GM23338 (cell line): Measurements from ENCODE around the gene CMTM5. TPM values are rescaled to one million over a fixed set of nuclear protein-coding genes. Genes with fewer than 3 reads are reported as not detected.

Experiments
- ATAC-seq: fragments of 200-7000 bp; cut with Tn5 transposase; 3 replicates; pipeline ENCODE4 v1.9.1; 2020
- DNase-seq: peaks from one replicate; pipeline ENCODE4 v3.0.0-alpha.2; 2015; ENCODE audit warnings: low spot score
- H2AFZ ChIP-seq: fragments of 200-600 bp; sonication (generic); 2 replicates; pipeline ENCODE4 v1.8.0; 2016; ENCODE audit warnings: antibody characterized with exemption, mild to moderate bottlenecking, moderate library complexity
- H3F3A ChIP-seq: fragments of 200-600 bp; sonication (generic); replicated peaks from 2 replicates; pipeline ENCODE4 v1.8.0; 2017; ENCODE audit warnings: antibody characterized with exemption, mixed run types, low read depth
- H3K27ac ChIP-seq: fragments of 200-600 bp; sonication (generic); 2 replicates; pipeline ENCODE4 v1.6.1; 2016; ENCODE audit warnings: low read depth
- H3K27me3 ChIP-seq: fragments of 200-600 bp; sonication (generic); 2 replicates; pipeline ENCODE4 v1.8.0; 2016; ENCODE audit warnings: mild to moderate bottlenecking, mixed run types, moderate library complexity; ENCODE audit not compliant: insufficient read depth
- H3K36me3 ChIP-seq: fragments of 200-600 bp; sonication (generic); 2 replicates; pipeline ENCODE4 v1.8.0; 2016; ENCODE audit warnings: mild to moderate bottlenecking; ENCODE audit not compliant: insufficient read depth
- H3K4me1 ChIP-seq: fragments of 200-600 bp; sonication (generic); 2 replicates; pipeline ENCODE4 v1.8.0; 2016; ENCODE audit warnings: mild to moderate bottlenecking, moderate library complexity; ENCODE audit not compliant: insufficient read depth
- H3K4me2 ChIP-seq: fragments of 200-600 bp; sonication (generic); 2 replicates; pipeline ENCODE4 v1.7.1; 2017; ENCODE audit warnings: mixed run types
- H3K4me3 ChIP-seq: fragments of 200-600 bp; sonication (generic); 2 replicates; pipeline ENCODE4 v1.6.1; 2016; ENCODE audit warnings: mixed run types
- H3K79me2 ChIP-seq: fragments of 200-600 bp; sonication (generic); replicated peaks from 2 replicates; pipeline ENCODE4 v1.8.0; 2017; ENCODE audit warnings: mild to moderate bottlenecking; ENCODE audit not compliant: insufficient read depth
- H3K9me2 ChIP-seq: fragments of 200-600 bp; sonication (generic); 2 replicates; pipeline ENCODE4 v1.8.0; 2017; ENCODE audit not compliant: insufficient read depth
- H4K20me1 ChIP-seq: fragments of 200-600 bp; sonication (generic); replicated peaks from 2 replicates; pipeline ENCODE4 v1.8.0; 2017; ENCODE audit warnings: mild to moderate bottlenecking; ENCODE audit not compliant: insufficient read depth
- H3K27ac Mint-ChIP-seq: 2 replicates; pipeline ENCODE4 v1.8.0; 2020; ENCODE audit warnings: inconsistent platforms, mild to moderate bottlenecking, moderate library complexity, mixed read lengths
- H3K27me3 Mint-ChIP-seq: 3 replicates; pipeline ENCODE4 v1.8.0; 2022; ENCODE audit warnings: low read depth, mild to moderate bottlenecking, moderate library complexity, mixed read lengths, inconsistent platforms; ENCODE audit not compliant: insufficient read depth, poor library complexity
- H3K36me3 Mint-ChIP-seq: 3 replicates; pipeline ENCODE4 v1.8.0; 2021; ENCODE audit warnings: low read depth, mild to moderate bottlenecking, inconsistent platforms, moderate library complexity, mixed read lengths
- H3K4me1 Mint-ChIP-seq: 3 replicates; pipeline ENCODE4 v1.8.0; 2020; ENCODE audit warnings: mild to moderate bottlenecking, inconsistent platforms, mixed read lengths
- H3K4me3 Mint-ChIP-seq: 3 replicates; pipeline ENCODE4 v1.8.0; 2021; ENCODE audit warnings: moderate library complexity, mild to moderate bottlenecking, inconsistent platforms, mixed read lengths
- H3K9me3 Mint-ChIP-seq: 3 replicates; pipeline ENCODE4 v1.8.0; 2020; ENCODE audit warnings: moderate library complexity, mild to moderate bottlenecking, inconsistent platforms, mixed read lengths
- CREB1 ChIP-seq: fragments of 250-450 bp; sonication (Bioruptor Pico); IDR thresholded peaks from 2 replicates; pipeline ENCODE4 v1.5.0; 2020; ENCODE audit warnings: low read depth, mild to moderate bottlenecking, moderate library complexity
- CTCF ChIP-seq, 2 experiments: fragments of 200-600 bp in 1 of 2; sonication (generic) in 1 of 2; conservative IDR thresholded peaks; 2 replicates each; pipeline versions ENCODE4 v1.5.1 to v1.6.1; 2016 to 2017; ENCODE audit warnings: antibody characterized with exemption in 2 of 2, low read depth in 2 of 2, mild to moderate bottlenecking in 2 of 2, moderate library complexity in 1 of 2
- polyA plus RNA-seq: library from polyadenylated mRNA; unstranded; fragments of >200 nt; fragmentation: Nextera tagmentation; extraction: Ambion mirVana; gene quantifications from 2 replicates; pipeline ENCODE4 v1.2.1, GENCODE V29; 2016
- total RNA-seq: library from RNA; depleted of rRNA; stranded (reverse); fragments of >200 nt; shearing (Covaris generic); gene quantifications from 2 replicates; pipeline ENCODE4 v1.2.3, GENCODE V29; 2014
- TF ChIP-seq, protein P1 (sequence below): fragments of 250-450 bp; sonication (Bioruptor Pico); IDR thresholded peaks from 2 replicates; pipeline ENCODE4 v1.5.0; 2020; ENCODE audit warnings: mild to moderate bottlenecking, moderate library complexity

The CMTM5 gene
- total and polyA plus RNA-seq, 2 experiments from 2014 or later: 0.24 TPM; not detected in 1

GRCh38 chr14:23359167-23359626, 17.6 kb upstream of the CMTM5 start (continued):
- TF ChIP-seq, protein P1, sequence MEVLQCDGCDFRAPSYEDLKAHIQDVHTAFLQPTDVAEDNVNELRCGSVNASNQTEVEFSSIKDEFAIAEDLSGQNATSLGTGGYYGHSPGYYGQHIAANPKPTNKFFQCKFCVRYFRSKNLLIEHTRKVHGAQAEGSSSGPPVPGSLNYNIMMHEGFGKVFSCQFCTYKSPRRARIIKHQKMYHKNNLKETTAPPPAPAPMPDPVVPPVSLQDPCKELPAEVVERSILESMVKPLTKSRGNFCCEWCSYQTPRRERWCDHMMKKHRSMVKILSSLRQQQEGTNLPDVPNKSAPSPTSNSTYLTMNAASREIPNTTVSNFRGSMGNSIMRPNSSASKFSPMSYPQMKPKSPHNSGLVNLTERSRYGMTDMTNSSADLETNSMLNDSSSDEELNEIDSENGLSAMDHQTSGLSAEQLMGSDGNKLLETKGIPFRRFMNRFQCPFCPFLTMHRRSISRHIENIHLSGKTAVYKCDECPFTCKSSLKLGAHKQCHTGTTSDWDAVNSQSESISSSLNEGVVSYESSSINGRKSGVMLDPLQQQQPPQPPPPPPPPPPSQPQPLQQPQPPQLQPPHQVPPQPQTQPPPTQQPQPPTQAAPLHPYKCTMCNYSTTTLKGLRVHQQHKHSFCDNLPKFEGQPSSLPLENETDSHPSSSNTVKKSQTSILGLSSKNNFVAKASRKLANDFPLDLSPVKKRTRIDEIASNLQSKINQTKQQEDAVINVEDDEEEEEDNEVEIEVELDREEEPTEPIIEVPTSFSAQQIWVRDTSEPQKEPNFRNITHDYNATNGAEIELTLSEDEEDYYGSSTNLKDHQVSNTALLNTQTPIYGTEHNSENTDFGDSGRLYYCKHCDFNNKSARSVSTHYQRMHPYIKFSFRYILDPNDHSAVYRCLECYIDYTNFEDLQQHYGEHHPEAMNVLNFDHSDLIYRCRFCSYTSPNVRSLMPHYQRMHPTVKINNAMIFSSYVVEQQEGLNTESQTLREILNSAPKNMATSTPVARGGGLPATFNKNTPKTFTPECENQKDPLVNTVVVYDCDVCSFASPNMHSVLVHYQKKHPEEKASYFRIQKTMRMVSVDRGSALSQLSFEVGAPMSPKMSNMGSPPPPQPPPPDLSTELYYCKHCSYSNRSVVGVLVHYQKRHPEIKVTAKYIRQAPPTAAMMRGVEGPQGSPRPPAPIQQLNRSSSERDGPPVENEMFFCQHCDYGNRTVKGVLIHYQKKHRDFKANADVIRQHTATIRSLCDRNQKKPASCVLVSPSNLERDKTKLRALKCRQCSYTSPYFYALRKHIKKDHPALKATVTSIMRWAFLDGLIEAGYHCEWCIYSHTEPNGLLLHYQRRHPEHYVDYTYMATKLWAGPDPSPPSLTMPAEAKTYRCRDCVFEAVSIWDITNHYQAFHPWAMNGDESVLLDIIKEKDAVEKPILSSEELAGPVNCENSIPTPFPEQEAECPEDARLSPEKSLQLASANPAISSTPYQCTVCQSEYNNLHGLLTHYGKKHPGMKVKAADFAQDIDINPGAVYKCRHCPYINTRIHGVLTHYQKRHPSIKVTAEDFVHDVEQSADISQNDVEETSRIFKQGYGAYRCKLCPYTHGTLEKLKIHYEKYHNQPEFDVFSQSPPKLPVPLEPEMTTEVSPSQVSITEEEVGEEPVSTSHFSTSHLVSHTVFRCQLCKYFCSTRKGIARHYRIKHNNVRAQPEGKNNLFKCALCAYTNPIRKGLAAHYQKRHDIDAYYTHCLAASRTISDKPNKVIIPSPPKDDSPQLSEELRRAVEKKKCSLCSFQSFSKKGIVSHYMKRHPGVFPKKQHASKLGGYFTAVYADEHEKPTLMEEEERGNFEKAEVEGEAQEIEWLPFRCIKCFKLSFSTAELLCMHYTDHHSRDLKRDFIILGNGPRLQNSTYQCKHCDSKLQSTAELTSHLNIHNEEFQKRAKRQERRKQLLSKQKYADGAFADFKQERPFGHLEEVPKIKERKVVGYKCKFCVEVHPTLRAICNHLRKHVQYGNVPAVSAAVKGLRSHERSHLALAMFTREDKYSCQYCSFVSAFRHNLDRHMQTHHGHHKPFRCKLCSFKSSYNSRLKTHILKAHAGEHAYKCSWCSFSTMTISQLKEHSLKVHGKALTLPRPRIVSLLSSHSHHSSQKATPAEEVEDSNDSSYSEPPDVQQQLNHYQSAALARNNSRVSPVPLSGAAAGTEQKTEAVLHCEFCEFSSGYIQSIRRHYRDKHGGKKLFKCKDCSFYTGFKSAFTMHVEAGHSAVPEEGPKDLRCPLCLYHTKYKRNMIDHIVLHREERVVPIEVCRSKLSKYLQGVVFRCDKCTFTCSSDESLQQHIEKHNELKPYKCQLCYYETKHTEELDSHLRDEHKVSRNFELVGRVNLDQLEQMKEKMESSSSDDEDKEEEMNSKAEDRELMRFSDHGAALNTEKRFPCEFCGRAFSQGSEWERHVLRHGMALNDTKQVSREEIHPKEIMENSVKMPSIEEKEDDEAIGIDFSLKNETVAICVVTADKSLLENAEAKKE (CRISPR knock-in tag): no peak
- TF ChIP-seq CTCF (conservative IDR thresholded peaks at IDR 0.05; ENCODE audit: low read depth in 2 of 2): no peak

- peaks cover 3% of the 10 kb centered on the region; the same call in 1 of the 2 replicates for H4K20me1 ChIP-seq
- TF ChIP-seq, protein P1 (CRISPR knock-in tag): no peak
- TF ChIP-seq CREB1: no peak
Measured at GRCh38 chr14:23359722-23360447, 17.0 kb upstream of the CMTM5 start.

More at GRCh38 chr14:23359722-23360447, 17.0 kb upstream of the CMTM5 start:
- Histone ChIP-seq H2AFZ (no peak overlapping the region), H3F3A (peaks cover 9% of the 10 kb centered on the region; the same call in 1 of the 2 replicates), H3K9me2 (no peaks in the 10 kb centered on the region), H3K27me3 (peaks cover 19% of the 10 kb centered on the region), H3K4me1 (peaks cover 22% of the 10 kb centered on the region), H3K4me2 (no peak overlapping the region), H3K4me3 (no peak overlapping the region), H3K79me2 (peaks cover 5% of the 10 kb centered on the region; the same call in 1 of the 2 replicates), H3K27ac (no peak overlapping the region), H3K36me3 (no peaks in the 10 kb centered on the region)
- no peaks in the 10 kb centered on the region; the same call in 2 of the 3 replicates for H3K9me3 Mint-ChIP-seq
- H3K36me3 Mint-ChIP-seq: peaks cover 33% of the 10 kb centered on the region
- no peak for ATAC-seq
- H3K4me1 Mint-ChIP-seq: peaks cover 33% of the 10 kb centered on the region
- H3K4me3 Mint-ChIP-seq: no peak overlapping the region
- no peak for DNase-seq
- H3K27me3 Mint-ChIP-seq: peaks cover 20% of the 10 kb centered on the region
- no peak overlapping the region for H3K27ac Mint-ChIP-seq
